ENCODE measurements around the gene DNAJC1.

DNA sequence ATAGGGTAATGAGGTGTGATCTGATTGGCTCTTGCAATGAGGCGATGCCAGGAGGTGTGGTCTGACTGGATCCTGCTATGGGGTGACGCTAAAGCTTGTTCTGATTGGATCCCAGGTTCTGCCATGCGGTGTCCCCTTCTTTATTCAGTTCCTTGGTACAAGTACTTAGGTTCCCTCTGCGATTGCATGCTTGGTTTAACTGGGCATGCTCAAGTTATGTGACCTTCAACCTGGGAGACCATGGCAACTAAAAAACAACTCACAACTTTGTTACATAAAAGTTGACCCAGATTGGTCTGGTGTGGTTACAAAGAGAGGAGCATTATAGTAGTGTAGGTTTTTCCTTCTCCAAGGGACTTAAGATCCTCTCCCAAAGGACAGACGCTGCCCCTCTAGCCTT is 49.5 kb upstream of the DNAJC1 start:
- TF ChIP-seq, protein P1, sequence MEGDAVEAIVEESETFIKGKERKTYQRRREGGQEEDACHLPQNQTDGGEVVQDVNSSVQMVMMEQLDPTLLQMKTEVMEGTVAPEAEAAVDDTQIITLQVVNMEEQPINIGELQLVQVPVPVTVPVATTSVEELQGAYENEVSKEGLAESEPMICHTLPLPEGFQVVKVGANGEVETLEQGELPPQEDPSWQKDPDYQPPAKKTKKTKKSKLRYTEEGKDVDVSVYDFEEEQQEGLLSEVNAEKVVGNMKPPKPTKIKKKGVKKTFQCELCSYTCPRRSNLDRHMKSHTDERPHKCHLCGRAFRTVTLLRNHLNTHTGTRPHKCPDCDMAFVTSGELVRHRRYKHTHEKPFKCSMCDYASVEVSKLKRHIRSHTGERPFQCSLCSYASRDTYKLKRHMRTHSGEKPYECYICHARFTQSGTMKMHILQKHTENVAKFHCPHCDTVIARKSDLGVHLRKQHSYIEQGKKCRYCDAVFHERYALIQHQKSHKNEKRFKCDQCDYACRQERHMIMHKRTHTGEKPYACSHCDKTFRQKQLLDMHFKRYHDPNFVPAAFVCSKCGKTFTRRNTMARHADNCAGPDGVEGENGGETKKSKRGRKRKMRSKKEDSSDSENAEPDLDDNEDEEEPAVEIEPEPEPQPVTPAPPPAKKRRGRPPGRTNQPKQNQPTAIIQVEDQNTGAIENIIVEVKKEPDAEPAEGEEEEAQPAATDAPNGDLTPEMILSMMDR (IDR thresholded peaks at IDR 0.05; ENCODE audit: low read length): no peak
- no peak for TF ChIP-seq EZH2phosphoT487 (IDR thresholded peaks at IDR 0.05; ENCODE audit: low read length)
- no peak for TF ChIP-seq EZH2 (optimal IDR thresholded peaks at IDR 0.05; ENCODE audit: low read depth, low read length)
